ENCODE data around the gene DYNLT3.

The DYNLT3 gene

GRCh38 chrX:37846934-37847732 lies at the start of gene DYNLT3:
Gene DYNLT3 (minus strand): TSS chrX:37847571. CDS start chrX:37847510, 61 bp downstream.
- DNase-seq (ENCODE audit: low spot score): peak; percentile 77

- no peak for DNase-seq (ENCODE audit: low spot score)
Measured at GRCh38 chrX:37896511-37896890, 49.1 kb upstream of the DYNLT3 start.

GRCh38 chrX:37895795-37896510 lies 48.6 kb upstream of the DYNLT3 start:
- no peak for DNase-seq (ENCODE audit: low spot score)

GRCh38 chrX:37894725-37895124 lies 47.4 kb upstream of the DYNLT3 start:
- DNase-seq (ENCODE audit: low spot score): no peak

- no peak for DNase-seq (ENCODE audit: low spot score)
Measured at GRCh38 chrX:37888010-37888409, 40.6 kb upstream of the DYNLT3 start.

- no peak for DNase-seq (ENCODE audit: low spot score)
Measured at GRCh38 chrX:37887347-37887746, 40.0 kb upstream of the DYNLT3 start.

GRCh38 chrX:37883196-37883595 lies 35.8 kb upstream of the DYNLT3 start:
- no peak for DNase-seq (ENCODE audit: low spot score)

- no peak for DNase-seq (ENCODE audit: low spot score)
Measured at GRCh38 chrX:37879692-37880091, 32.3 kb upstream of the DYNLT3 start.

- no peak for DNase-seq (ENCODE audit: low spot score)
Measured at GRCh38 chrX:37876716-37877115, 29.3 kb upstream of the DYNLT3 start.

- DNase-seq (ENCODE audit: low spot score): no peak
Measured at GRCh38 chrX:37875675-37876074, 28.3 kb upstream of the DYNLT3 start.

- no peak for DNase-seq (ENCODE audit: low spot score)
Measured at GRCh38 chrX:37873220-37873619, 25.8 kb upstream of the DYNLT3 start.

- no peak for DNase-seq (ENCODE audit: low spot score)
Measured at GRCh38 chrX:37872303-37872655, 24.9 kb upstream of the DYNLT3 start.

- no peak for DNase-seq (ENCODE audit: low spot score)
Measured at GRCh38 chrX:37871626-37872302, 24.4 kb upstream of the DYNLT3 start.

GRCh38 chrX:37867536-37868153 lies 20.3 kb upstream of the DYNLT3 start:
- DNase-seq (ENCODE audit: low spot score): no peak

- DNase-seq (ENCODE audit: low spot score): no peak
Measured at GRCh38 chrX:37863728-37864127, 16.4 kb upstream of the DYNLT3 start.

GRCh38 chrX:37862851-37863250 lies 15.5 kb upstream of the DYNLT3 start:
- no peak for DNase-seq (ENCODE audit: low spot score)

- no peak for DNase-seq (ENCODE audit: low spot score)
Measured at GRCh38 chrX:37860721-37861120, 13.3 kb upstream of the DYNLT3 start.

- no peak for DNase-seq (ENCODE audit: low spot score)
Measured at GRCh38 chrX:37854748-37855147, 7.4 kb upstream of the DYNLT3 start.

GRCh38 chrX:37854148-37854547 lies 6.8 kb upstream of the DYNLT3 start:
- DNase-seq (ENCODE audit: low spot score): no peak

- no peak for DNase-seq (ENCODE audit: low spot score)
Measured at GRCh38 chrX:37847733-37848197, 394 bp upstream of the DYNLT3 start.

- DNase-seq (ENCODE audit: low spot score): no peak
Measured at GRCh38 chrX:37846558-37846933, 825 bp downstream of the DYNLT3 start.

- DNase-seq (ENCODE audit: low spot score): no peak
Measured at GRCh38 chrX:37846141-37846540, 1.2 kb downstream of the DYNLT3 start.

- no peak for DNase-seq (ENCODE audit: low spot score)
Measured at GRCh38 chrX:37844622-37845021, 2.7 kb downstream of the DYNLT3 start.
